Activated T-cell treated with anti-CD3 and anti-CD28 coated beads for 24 hours (primary cell): ENCODE measurements around the gene MINDY4.

Source experiments
- DNase-seq: peaks from one replicate; pipeline ENCODE4 v3.0.0-alpha.2; 2020; ENCODE audit warnings: low read depth

MINDY4 gene

GRCh38 chr7:30880125-30880720 lies 109.0 kb downstream of the MINDY4 start:
- no peak for DNase-seq

GRCh38 chr7:30880941-30881340 lies 109.7 kb downstream of the MINDY4 start:
- DNase-seq: no peak

- no peak for DNase-seq
Measured at GRCh38 chr7:30881448-30881847, 110.2 kb downstream of the MINDY4 start.

- DNase-seq: no peak
Measured at GRCh38 chr7:30884881-30885280, 113.7 kb downstream of the MINDY4 start.

GRCh38 chr7:30886608-30887011 lies 115.4 kb downstream of the MINDY4 start:
- no peak for DNase-seq

GRCh38 chr7:30887464-30887872 lies 116.3 kb downstream of the MINDY4 start:
- no peak for DNase-seq

- DNase-seq: no peak
Measured at GRCh38 chr7:30888747-30889146, 117.5 kb downstream of the MINDY4 start.

- no peak for DNase-seq
Measured at GRCh38 chr7:30890226-30890625, 119.0 kb downstream of the MINDY4 start.

- no peak for DNase-seq
Measured at GRCh38 chr7:30893357-30893756, 122.1 kb downstream of the MINDY4 start.

GRCh38 chr7:30894009-30894408 lies 122.8 kb downstream of the MINDY4 start:
- DNase-seq: no peak

- no peak for DNase-seq
Measured at GRCh38 chr7:30894866-30895605, 123.8 kb downstream of the MINDY4 start.

- DNase-seq: no peak
Measured at GRCh38 chr7:30896036-30896435, 124.8 kb downstream of the MINDY4 start.

GRCh38 chr7:30896783-30897637 lies 125.8 kb downstream of the MINDY4 start:
- no peak for DNase-seq

- DNase-seq: no peak
Measured at GRCh38 chr7:30897770-30898169, 126.6 kb downstream of the MINDY4 start.

- DNase-seq: no peak
Measured at GRCh38 chr7:30898411-30898810, 127.2 kb downstream of the MINDY4 start.

- DNase-seq: no peak
Measured at GRCh38 chr7:30899066-30899465, 127.8 kb downstream of the MINDY4 start.

GRCh38 chr7:30899630-30900029 lies 128.4 kb downstream of the MINDY4 start:
- DNase-seq: no peak

- DNase-seq: no peak
Measured at GRCh38 chr7:30900053-30900452, 128.8 kb downstream of the MINDY4 start.

GRCh38 chr7:30900803-30901362 lies 129.7 kb downstream of the MINDY4 start:
- no peak for DNase-seq

- DNase-seq: no peak
Measured at GRCh38 chr7:30901856-30902255, 130.6 kb downstream of the MINDY4 start.

- DNase-seq: no peak
Measured at GRCh38 chr7:30902466-30902865, 131.2 kb downstream of the MINDY4 start.

GRCh38 chr7:30903146-30903545 lies 131.9 kb downstream of the MINDY4 start:
- DNase-seq: no peak

GRCh38 chr7:30904561-30904960 lies 133.3 kb downstream of the MINDY4 start:
- DNase-seq: no peak
